ENCODE results near the gene SDC3. TPM values are rescaled to one million over a fixed set of nuclear protein-coding genes. Genes with fewer than 3 reads are reported as not detected.
A peak's percentile ranks its signal among the peaks of the same experiment; 100 is the strongest.

The SDC3 gene
- total RNA-seq, 1 donor from 2014 or later = 51.3 TPM

GRCh38 chr1:30912224-30912623, 3.7 kb upstream of the SDC3 start:
- Mint-ChIP-seq H3K27ac (ENCODE audit: unreplicated experiment) (no peak overlapping the region), H3K9me3 (ENCODE audit: unreplicated experiment) (no peaks in the 10 kb centered on the region), H3K4me1 (ENCODE audit: unreplicated experiment) (peaks cover 15% of the 10 kb centered on the region), H3K4me3 (ENCODE audit: unreplicated experiment) (no peak overlapping the region), H3K27me3 (ENCODE audit: unreplicated experiment) (peaks cover 15% of the 10 kb centered on the region), H3K36me3 (ENCODE audit: low read depth, unreplicated experiment) (peaks cover 4% of the 10 kb centered on the region)
- TF ChIP-seq, protein P1, sequence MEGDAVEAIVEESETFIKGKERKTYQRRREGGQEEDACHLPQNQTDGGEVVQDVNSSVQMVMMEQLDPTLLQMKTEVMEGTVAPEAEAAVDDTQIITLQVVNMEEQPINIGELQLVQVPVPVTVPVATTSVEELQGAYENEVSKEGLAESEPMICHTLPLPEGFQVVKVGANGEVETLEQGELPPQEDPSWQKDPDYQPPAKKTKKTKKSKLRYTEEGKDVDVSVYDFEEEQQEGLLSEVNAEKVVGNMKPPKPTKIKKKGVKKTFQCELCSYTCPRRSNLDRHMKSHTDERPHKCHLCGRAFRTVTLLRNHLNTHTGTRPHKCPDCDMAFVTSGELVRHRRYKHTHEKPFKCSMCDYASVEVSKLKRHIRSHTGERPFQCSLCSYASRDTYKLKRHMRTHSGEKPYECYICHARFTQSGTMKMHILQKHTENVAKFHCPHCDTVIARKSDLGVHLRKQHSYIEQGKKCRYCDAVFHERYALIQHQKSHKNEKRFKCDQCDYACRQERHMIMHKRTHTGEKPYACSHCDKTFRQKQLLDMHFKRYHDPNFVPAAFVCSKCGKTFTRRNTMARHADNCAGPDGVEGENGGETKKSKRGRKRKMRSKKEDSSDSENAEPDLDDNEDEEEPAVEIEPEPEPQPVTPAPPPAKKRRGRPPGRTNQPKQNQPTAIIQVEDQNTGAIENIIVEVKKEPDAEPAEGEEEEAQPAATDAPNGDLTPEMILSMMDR (IDR thresholded peaks at IDR 0.05; ENCODE audit: unreplicated experiment) = no peak
- no peak for DNase-seq (ENCODE audit: low spot score)

- Mint-ChIP-seq H3K27me3 (ENCODE audit: unreplicated experiment) (peaks cover 17% of the 10 kb centered on the region), H3K4me1 (ENCODE audit: unreplicated experiment) (peaks cover 17% of the 10 kb centered on the region), H3K36me3 (ENCODE audit: low read depth, unreplicated experiment) (peaks cover 5% of the 10 kb centered on the region), H3K4me3 (ENCODE audit: unreplicated experiment) (no peak overlapping the region), H3K27ac (ENCODE audit: unreplicated experiment) (no peak overlapping the region), H3K9me3 (ENCODE audit: unreplicated experiment) (no peaks in the 10 kb centered on the region)
- peak; percentile 81 for DNase-seq (ENCODE audit: low spot score)
- TF ChIP-seq, protein P1 (IDR thresholded peaks at IDR 0.05; ENCODE audit: unreplicated experiment) = peak; percentile 60
Measured at GRCh38 chr1:30911059-30911954, 2.7 kb upstream of the SDC3 start.

GRCh38 chr1:30909365-30910068, 959 bp upstream of the SDC3 start:
- DNase-seq (ENCODE audit: low spot score) = no peak
- peak overlapping the region; percentile 27 for H3K27ac Mint-ChIP-seq (ENCODE audit: unreplicated experiment)
- H3K27me3 Mint-ChIP-seq (ENCODE audit: unreplicated experiment) = peaks cover 17% of the 10 kb centered on the region
- H3K36me3 Mint-ChIP-seq (ENCODE audit: low read depth, unreplicated experiment) = peaks cover 10% of the 10 kb centered on the region
- H3K4me3 Mint-ChIP-seq (ENCODE audit: unreplicated experiment) = peak overlapping the region; percentile 89
- peaks cover 18% of the 10 kb centered on the region for H3K4me1 Mint-ChIP-seq (ENCODE audit: unreplicated experiment)
- TF ChIP-seq, protein P1 (IDR thresholded peaks at IDR 0.05; ENCODE audit: unreplicated experiment) = no peak
- no peaks in the 10 kb centered on the region for H3K9me3 Mint-ChIP-seq (ENCODE audit: unreplicated experiment)

- Mint-ChIP-seq H3K36me3 (ENCODE audit: low read depth, unreplicated experiment) (peaks cover 10% of the 10 kb centered on the region), H3K4me1 (ENCODE audit: unreplicated experiment) (peaks cover 22% of the 10 kb centered on the region), H3K9me3 (ENCODE audit: unreplicated experiment) (no peaks in the 10 kb centered on the region), H3K27me3 (ENCODE audit: unreplicated experiment) (peaks cover 17% of the 10 kb centered on the region), H3K4me3 (ENCODE audit: unreplicated experiment) (no peak overlapping the region), H3K27ac (ENCODE audit: unreplicated experiment) (no peak overlapping the region)
- TF ChIP-seq, protein P1 (IDR thresholded peaks at IDR 0.05; ENCODE audit: unreplicated experiment) = no peak
- no peak for DNase-seq (ENCODE audit: low spot score)
Measured at GRCh38 chr1:30908316-30908695, 252 bp downstream of the SDC3 start.
